Measurements from ENCODE around the gene RNASE4.

Gene RNASE4

DNA sequence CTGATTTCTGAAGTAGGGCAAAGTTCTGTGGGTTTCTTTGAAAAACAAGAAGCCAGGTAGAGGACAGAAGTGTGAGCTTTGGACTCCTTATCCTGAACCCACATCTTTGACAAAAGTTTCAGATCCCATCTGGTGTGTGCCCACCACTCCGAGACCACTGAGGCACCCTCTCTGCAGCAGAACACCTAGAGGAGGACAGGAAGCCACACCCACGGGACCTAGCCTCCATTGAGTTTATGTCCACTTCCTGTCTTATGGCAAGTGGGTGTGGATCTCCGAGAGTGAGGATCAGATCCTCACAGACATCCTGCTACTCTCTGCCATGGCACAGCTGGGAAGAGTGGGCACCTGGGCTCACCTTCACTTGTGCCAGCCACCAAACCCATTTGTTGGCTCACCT is 26.1 kb upstream of the RNASE4 start:
- H3K9ac ChIP-seq (ENCODE audit: low read depth, low read length, poor library complexity, severe bottlenecking), result no peak overlapping the region
- H3K9me3 ChIP-seq (ENCODE audit: insufficient read depth, low read depth, low read length), result no peaks in the 10 kb centered on the region
- no peak overlapping the region for H3K4me3 ChIP-seq (ENCODE audit: low read length, poor library complexity, severe bottlenecking)
- no peaks in the 10 kb centered on the region for H3F3A ChIP-seq (ENCODE audit: low read depth)
- H4K20me1 ChIP-seq (ENCODE audit: insufficient read depth, low read length, poor library complexity, severe bottlenecking), result no peaks in the 10 kb centered on the region
- TF ChIP-seq, protein P1, sequence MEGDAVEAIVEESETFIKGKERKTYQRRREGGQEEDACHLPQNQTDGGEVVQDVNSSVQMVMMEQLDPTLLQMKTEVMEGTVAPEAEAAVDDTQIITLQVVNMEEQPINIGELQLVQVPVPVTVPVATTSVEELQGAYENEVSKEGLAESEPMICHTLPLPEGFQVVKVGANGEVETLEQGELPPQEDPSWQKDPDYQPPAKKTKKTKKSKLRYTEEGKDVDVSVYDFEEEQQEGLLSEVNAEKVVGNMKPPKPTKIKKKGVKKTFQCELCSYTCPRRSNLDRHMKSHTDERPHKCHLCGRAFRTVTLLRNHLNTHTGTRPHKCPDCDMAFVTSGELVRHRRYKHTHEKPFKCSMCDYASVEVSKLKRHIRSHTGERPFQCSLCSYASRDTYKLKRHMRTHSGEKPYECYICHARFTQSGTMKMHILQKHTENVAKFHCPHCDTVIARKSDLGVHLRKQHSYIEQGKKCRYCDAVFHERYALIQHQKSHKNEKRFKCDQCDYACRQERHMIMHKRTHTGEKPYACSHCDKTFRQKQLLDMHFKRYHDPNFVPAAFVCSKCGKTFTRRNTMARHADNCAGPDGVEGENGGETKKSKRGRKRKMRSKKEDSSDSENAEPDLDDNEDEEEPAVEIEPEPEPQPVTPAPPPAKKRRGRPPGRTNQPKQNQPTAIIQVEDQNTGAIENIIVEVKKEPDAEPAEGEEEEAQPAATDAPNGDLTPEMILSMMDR (conservative IDR thresholded peaks at IDR 0.05; ENCODE audit: low read length), result no peak
- no peak for TF ChIP-seq EZH2phosphoT487 (IDR thresholded peaks at IDR 0.05; ENCODE audit: borderline replicate concordance)
- H3K36me3 ChIP-seq (ENCODE audit: insufficient read depth, low read length), result no peaks in the 10 kb centered on the region
- H3K4me1 ChIP-seq (ENCODE audit: insufficient read depth, low read length, poor library complexity, severe bottlenecking), result no peaks in the 10 kb centered on the region
- H3K79me2 ChIP-seq (ENCODE audit: insufficient read depth, low read length), result no peaks in the 10 kb centered on the region
- H3K4me2 ChIP-seq (ENCODE audit: low read depth, low read length, poor library complexity, severe bottlenecking), result no peak overlapping the region
- no peaks in the 10 kb centered on the region for H3K27me3 ChIP-seq (ENCODE audit: insufficient read depth, low read length, poor library complexity, severe bottlenecking)
- no peak overlapping the region for H2AFZ ChIP-seq (ENCODE audit: low read length)
- H3K9me2 ChIP-seq (replicated peaks; ENCODE audit: low read depth, low read length), result no peaks in the 10 kb centered on the region

DNA sequence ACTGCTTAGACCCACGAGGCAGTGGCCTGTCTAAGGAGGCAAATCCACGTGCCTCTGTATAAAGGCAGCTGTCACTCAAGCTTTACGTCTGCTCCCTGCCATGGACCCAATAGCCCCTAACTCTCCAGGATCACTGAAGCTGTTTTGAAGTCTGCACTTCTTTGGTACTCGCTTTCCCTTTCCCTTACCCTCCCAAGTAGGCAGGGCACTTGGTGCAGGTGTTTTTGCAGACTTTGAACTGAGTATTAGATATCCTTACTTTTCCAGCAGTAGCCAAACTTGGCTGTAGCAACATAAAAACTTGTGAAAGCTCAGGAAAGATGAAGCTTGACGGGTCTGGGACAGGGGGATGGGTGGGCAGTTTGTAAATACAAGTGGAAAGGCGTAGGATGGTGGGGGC is 25.0 kb upstream of the RNASE4 start:
- H3K4me1 ChIP-seq (ENCODE audit: insufficient read depth, low read length, poor library complexity, severe bottlenecking), result no peaks in the 10 kb centered on the region
- no peaks in the 10 kb centered on the region for H3F3A ChIP-seq (ENCODE audit: low read depth)
- H3K9me2 ChIP-seq (replicated peaks; ENCODE audit: low read depth, low read length), result no peaks in the 10 kb centered on the region
- H2AFZ ChIP-seq (ENCODE audit: low read length), result no peak overlapping the region
- no peak overlapping the region for H3K4me2 ChIP-seq (ENCODE audit: low read depth, low read length, poor library complexity, severe bottlenecking)
- H3K4me3 ChIP-seq (ENCODE audit: low read length, poor library complexity, severe bottlenecking), result no peak overlapping the region
- no peaks in the 10 kb centered on the region for H3K27me3 ChIP-seq (ENCODE audit: insufficient read depth, low read length, poor library complexity, severe bottlenecking)
- H3K79me2 ChIP-seq (ENCODE audit: insufficient read depth, low read length), result no peaks in the 10 kb centered on the region
- no peaks in the 10 kb centered on the region for H4K20me1 ChIP-seq (ENCODE audit: insufficient read depth, low read length, poor library complexity, severe bottlenecking)
- no peaks in the 10 kb centered on the region for H3K36me3 ChIP-seq (ENCODE audit: insufficient read depth, low read length)
- H3K9me3 ChIP-seq (ENCODE audit: insufficient read depth, low read depth, low read length), result no peaks in the 10 kb centered on the region
- TF ChIP-seq EZH2phosphoT487 (IDR thresholded peaks at IDR 0.05; ENCODE audit: borderline replicate concordance), result no peak
- TF ChIP-seq, protein P1 (conservative IDR thresholded peaks at IDR 0.05; ENCODE audit: low read length), result no peak
- no peak overlapping the region for H3K9ac ChIP-seq (ENCODE audit: low read depth, low read length, poor library complexity, severe bottlenecking)

DNA sequence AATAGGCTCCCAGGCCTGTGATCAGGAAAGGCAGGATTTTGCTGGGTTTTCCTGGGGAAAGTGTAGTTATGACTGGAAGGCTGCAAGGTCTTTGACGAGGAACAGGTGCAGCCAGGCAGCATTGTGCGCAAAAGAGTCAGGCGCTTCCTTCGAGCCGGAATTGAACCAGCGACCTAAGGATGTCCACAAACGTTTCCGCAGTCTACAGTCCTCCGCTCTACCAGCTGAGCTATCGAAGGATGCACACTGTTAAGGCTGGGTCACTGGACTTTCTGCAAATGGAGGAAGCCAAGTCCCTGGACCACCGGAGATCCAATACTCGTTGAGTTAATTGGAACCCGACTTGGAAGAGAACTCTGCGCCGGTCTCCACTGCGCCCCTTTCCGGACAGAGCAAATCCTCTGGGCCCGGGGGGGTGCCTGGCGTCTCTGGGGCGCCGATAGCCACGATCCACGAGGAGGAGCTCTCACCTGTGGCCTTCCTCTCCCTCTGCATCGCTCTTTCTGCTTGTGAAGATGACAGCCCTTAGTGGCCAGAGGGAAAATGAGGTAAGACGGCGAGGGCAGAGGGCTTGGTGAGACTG is 24.5 kb upstream of the RNASE4 start:
- no peaks in the 10 kb centered on the region for H3K9me3 ChIP-seq (ENCODE audit: insufficient read depth, low read depth, low read length)
- H4K20me1 ChIP-seq (ENCODE audit: insufficient read depth, low read length, poor library complexity, severe bottlenecking), result no peaks in the 10 kb centered on the region
- TF ChIP-seq EZH2phosphoT487 (IDR thresholded peaks at IDR 0.05; ENCODE audit: borderline replicate concordance), result no peak
- TF ChIP-seq, protein P1 (conservative IDR thresholded peaks at IDR 0.05; ENCODE audit: low read length), result no peak
- H3K4me3 ChIP-seq (ENCODE audit: low read length, poor library complexity, severe bottlenecking), result no peak overlapping the region
- H3K9me2 ChIP-seq (replicated peaks; ENCODE audit: low read depth, low read length), result no peaks in the 10 kb centered on the region
- H3K27me3 ChIP-seq (ENCODE audit: insufficient read depth, low read length, poor library complexity, severe bottlenecking), result no peaks in the 10 kb centered on the region
- H3K4me1 ChIP-seq (ENCODE audit: insufficient read depth, low read length, poor library complexity, severe bottlenecking), result no peaks in the 10 kb centered on the region
- no peak overlapping the region for H2AFZ ChIP-seq (ENCODE audit: low read length)
- H3K9ac ChIP-seq (ENCODE audit: low read depth, low read length, poor library complexity, severe bottlenecking), result no peak overlapping the region
- H3K36me3 ChIP-seq (ENCODE audit: insufficient read depth, low read length), result no peaks in the 10 kb centered on the region
- no peaks in the 10 kb centered on the region for H3K79me2 ChIP-seq (ENCODE audit: insufficient read depth, low read length)
- H3F3A ChIP-seq (ENCODE audit: low read depth), result no peaks in the 10 kb centered on the region
- no peak overlapping the region for H3K4me2 ChIP-seq (ENCODE audit: low read depth, low read length, poor library complexity, severe bottlenecking)
